ENCODE data around the gene TGFBI.
A peak's percentile ranks its signal among the peaks of the same experiment; 100 is the strongest.

TGFBI gene

GRCh38 chr5:136067422-136067821, 38.6 kb downstream of the TGFBI start:
- no peak for DNase-seq

GRCh38 chr5:136070486-136071285, 41.9 kb downstream of the TGFBI start:
- DNase-seq, result no peak

- no peak for DNase-seq
Observed at GRCh38 chr5:136073714-136074529, 45.1 kb downstream of the TGFBI start.

- DNase-seq, result no peak
Observed at GRCh38 chr5:136075466-136075891, 46.7 kb downstream of the TGFBI start.

- DNase-seq, result no peak
Observed at GRCh38 chr5:136076067-136076466, 47.3 kb downstream of the TGFBI start.

- DNase-seq, result no peak
Observed at GRCh38 chr5:136076881-136077445, 48.2 kb downstream of the TGFBI start.

- DNase-seq, result no peak
Observed at GRCh38 chr5:136079195-136079985, 50.6 kb downstream of the TGFBI start.

- DNase-seq, result peak in 1 of 2 donors; percentile 0
Observed at GRCh38 chr5:136080113-136080482, 51.3 kb downstream of the TGFBI start.

- DNase-seq, result peak; percentile 56 to 66
Observed at GRCh38 chr5:136080483-136081216, 51.9 kb downstream of the TGFBI start.

GRCh38 chr5:136081217-136081591, 52.4 kb downstream of the TGFBI start:
- DNase-seq, result no peak

GRCh38 chr5:136082390-136083193, 53.8 kb downstream of the TGFBI start:
- DNase-seq, result peak; percentile 46 to 58

GRCh38 chr5:136084698-136085097, 55.9 kb downstream of the TGFBI start:
- no peak for DNase-seq

GRCh38 chr5:136086783-136087566, 58.2 kb downstream of the TGFBI start:
- DNase-seq, result no peak

GRCh38 chr5:136087961-136088871, 59.4 kb downstream of the TGFBI start:
- DNase-seq, result no peak

GRCh38 chr5:136089791-136090190, 61.0 kb downstream of the TGFBI start:
- no peak for DNase-seq

- DNase-seq, result no peak
Observed at GRCh38 chr5:136090319-136090718, 61.5 kb downstream of the TGFBI start.

GRCh38 chr5:136094189-136094912, 65.6 kb downstream of the TGFBI start:
- no peak for DNase-seq

GRCh38 chr5:136094913-136095641, 66.3 kb downstream of the TGFBI start:
- DNase-seq, result no peak
